Measurements from ENCODE around the gene CCDC184.

CCDC184 gene

DNA sequence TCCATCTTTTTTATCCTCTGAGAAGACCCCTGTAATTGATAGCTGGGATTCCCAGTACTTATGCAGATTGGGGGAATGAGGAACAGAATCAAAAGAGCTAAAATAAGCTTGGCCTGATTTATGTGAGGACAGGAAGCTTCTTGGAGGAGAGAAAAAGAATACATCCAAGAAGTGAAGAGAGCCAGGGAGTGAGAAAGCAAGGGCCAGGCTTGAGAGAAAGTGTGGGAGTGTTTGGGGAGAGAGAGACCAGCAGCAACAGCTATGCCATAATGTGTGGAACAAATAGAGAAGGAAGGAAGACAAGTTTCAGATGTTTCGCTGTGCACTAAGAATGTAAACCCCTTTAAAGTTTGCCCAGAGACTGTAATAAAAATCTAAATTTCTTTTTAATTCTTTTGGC is 4.0 kb upstream of the CCDC184 start:
- DNase-seq (ENCODE audit: low read depth): no peak

DNA sequence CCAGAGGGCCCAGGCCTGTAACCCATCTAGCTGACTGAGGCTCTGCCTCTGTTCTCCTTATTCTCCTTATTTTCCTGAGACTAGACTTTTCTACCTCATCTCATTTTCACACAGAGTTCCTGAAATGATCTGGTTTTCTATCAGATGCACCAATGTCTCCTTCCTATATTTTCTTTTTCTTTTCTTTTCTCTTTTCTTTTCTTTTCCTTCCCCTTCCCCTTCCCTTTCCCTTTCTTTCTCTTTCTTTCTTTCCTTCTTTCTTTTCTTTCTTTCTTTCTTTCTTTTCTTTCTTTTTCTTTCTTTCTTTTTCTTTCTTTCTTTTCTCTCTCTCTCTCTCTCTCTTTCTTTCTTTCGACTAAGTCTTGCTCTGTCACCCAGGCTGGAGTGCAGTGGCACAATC is 3.0 kb upstream of the CCDC184 start:
- no peak for DNase-seq (ENCODE audit: low read depth)

GRCh38 chr12:48180857-48181495 is 2.5 kb upstream of the CCDC184 start:
- DNase-seq (ENCODE audit: low read depth): no peak

DNA sequence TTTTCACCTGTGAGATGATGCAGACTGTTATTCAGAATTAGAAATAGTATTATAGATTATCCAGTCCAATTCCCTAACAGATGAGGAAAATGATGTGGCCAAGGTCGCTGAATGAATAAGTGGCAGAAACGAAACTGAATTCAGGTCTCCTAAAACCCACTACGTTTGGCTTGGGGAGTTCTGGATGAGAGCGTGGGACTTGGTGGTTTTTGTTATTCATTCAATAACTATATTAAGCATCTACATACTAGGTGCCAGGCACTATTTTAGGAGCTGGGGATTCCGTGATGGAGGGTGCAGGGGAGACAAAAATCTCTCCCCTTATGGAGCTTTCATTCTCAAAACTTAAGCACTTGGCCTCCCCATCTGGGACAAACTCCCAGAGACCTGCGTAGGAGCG is 813 bp upstream of the CCDC184 start:
- DNase-seq (ENCODE audit: low read depth): no peak

- DNase-seq (ENCODE audit: low read depth): no peak
Observed at GRCh38 chr12:48183876-48184548, 568 bp downstream of the CCDC184 start.

GRCh38 chr12:48184549-48184922 is 1.1 kb downstream of the CCDC184 start:
- no peak for DNase-seq (ENCODE audit: low read depth)

- DNase-seq (ENCODE audit: low read depth): no peak
Observed at GRCh38 chr12:48185181-48185919, 1.9 kb downstream of the CCDC184 start.

DNA sequence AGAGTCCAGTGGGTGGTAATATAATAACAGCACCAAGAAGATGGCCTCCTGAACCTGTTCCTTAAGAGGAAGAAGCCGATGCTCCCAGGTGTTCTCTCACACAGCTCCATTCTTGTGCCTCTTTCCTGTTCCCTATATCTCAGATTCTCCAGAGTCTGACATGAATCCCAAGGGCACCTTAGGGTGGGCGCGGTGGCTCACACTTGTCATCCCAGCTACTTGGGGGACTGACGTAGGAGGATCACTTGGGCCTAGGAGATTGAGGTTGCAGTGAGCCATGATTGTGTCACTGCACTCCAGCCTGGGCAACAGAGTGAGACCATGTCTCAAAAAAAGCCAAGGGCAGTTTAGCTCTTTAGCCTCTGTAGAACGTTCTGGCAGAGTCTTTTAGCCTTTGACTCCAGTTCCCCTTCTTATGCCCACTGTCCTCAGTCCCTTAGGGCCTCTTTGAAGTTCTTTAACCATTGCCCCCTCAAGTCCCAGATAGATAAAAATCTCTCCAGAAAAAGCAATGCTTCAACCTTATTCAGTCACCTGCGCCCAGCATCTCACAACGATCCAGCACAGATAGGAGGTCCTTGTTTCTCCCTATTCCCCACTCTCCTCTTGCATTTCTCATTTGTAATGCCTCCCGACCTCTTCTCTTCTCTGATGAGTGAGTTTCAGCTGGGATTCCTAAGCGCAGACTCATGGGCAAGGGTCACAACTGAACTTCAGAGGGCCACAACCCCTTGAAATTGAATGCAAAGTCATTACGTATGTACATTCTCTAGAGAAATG is 4.7 kb downstream of the CCDC184 start:
- no peak for DNase-seq (ENCODE audit: low read depth)

- DNase-seq (ENCODE audit: low read depth): peak; percentile 44
Observed at GRCh38 chr12:48189331-48190125, 6.1 kb downstream of the CCDC184 start.

- no peak for DNase-seq (ENCODE audit: low read depth)
Observed at GRCh38 chr12:48191096-48191495, 7.7 kb downstream of the CCDC184 start.

- DNase-seq (ENCODE audit: low read depth): no peak
Observed at GRCh38 chr12:48192861-48193260, 9.4 kb downstream of the CCDC184 start.

DNA sequence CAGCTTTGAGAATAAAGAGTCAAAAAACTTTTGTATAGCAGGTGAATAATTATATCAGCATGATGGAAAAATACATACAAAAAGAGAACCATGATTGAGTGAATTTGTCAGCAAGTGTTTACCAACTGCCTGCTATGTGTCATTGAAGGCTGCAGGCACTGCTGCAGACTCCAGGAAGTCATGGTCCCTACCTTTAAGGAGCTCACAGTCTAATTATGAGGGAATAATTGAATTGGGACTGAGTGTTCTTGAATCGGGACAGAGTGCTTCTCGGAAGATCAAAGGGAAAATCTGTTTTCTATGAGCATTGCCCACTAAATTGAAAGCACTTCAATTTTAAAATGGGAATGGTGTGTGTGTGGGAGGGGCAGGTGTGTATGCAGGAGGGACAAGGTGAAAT is 10.2 kb downstream of the CCDC184 start:
- no peak for DNase-seq (ENCODE audit: low read depth)

GRCh38 chr12:48194799-48195201 is 11.4 kb downstream of the CCDC184 start:
- DNase-seq (ENCODE audit: low read depth): no peak

GRCh38 chr12:48197549-48197970 is 14.1 kb downstream of the CCDC184 start:
- DNase-seq (ENCODE audit: low read depth): no peak

- peak; percentile 81 for DNase-seq (ENCODE audit: low read depth)
Observed at GRCh38 chr12:48197971-48198671, 14.7 kb downstream of the CCDC184 start.

DNA sequence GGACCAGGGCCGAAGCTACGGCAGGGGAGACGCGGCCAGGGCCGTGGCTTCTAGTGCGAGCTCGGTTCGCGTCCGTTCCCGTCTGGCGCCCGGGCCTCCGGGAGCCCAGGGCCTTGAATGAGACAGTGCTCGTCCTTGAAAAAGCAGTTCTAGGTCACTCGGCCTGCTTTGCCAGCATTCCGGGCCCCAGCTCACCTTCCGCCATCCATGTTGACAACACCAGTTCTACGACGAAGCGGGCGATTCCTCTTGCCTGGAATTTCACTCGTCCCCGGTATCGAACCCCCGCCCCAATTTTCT is 15.2 kb downstream of the CCDC184 start:
- no peak for DNase-seq (ENCODE audit: low read depth)

DNA sequence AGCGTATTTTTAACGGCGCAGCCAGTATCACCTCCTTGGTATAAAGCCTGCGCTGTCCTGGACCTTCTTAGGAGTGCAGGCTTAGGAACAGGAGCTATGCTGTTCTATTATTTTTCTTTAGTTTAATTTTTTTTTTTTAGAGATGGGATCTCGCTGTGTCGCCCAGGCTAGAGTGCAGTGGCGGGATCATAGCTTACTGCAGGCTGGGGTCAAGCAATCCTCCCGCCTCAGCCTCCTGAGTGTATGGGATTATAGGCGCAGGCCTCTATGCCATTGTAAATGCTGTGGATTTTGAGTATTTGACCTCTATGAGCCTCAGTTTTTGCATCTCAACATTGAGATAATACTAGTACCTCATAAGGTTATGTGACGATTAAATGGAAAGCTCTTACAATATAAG is 15.5 kb downstream of the CCDC184 start:
- DNase-seq (ENCODE audit: low read depth): no peak

DNA sequence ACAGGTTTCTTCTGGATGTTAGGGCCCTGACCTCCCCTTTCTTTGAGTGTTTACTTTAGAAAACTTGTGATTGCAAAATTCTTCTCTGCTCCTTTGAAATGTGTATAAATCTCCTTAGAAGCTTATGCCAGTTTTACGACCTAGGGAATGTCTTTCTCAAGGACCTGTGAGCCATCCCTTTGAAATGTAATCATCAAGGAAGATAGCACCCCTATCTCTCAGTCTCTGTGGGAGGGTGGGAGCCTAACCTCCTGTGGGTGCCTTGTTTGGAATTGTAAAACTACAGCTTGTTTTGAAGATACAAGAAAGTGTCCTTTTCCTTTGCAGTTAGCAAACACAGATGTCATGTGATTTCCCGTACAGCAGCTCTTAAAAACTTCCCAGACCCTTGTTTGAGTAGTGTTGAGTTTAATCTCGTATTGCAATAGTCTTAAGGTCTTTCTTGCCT is 16.4 kb downstream of the CCDC184 start:
- peak; percentile 24 for DNase-seq (ENCODE audit: low read depth)

DNA sequence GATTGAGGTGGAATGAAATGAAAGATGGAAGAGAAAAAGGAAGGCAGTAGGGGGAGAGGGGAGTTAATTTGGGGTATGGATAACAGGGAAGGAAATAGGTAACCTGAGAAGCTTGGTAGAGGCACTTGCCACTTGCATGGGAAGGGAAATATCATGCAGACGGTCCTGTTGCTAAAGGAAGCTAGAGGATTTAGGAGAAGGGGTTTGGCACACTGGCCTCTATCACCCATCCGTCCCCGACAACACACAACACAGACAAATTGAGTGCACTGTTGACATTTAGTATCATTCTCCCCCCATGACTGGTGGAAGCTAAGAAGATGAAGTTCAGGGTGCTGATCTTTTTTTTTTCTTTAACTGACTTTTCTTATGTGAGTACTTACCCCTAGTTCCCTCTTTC is 17.6 kb downstream of the CCDC184 start:
- DNase-seq (ENCODE audit: low read depth): no peak

DNA sequence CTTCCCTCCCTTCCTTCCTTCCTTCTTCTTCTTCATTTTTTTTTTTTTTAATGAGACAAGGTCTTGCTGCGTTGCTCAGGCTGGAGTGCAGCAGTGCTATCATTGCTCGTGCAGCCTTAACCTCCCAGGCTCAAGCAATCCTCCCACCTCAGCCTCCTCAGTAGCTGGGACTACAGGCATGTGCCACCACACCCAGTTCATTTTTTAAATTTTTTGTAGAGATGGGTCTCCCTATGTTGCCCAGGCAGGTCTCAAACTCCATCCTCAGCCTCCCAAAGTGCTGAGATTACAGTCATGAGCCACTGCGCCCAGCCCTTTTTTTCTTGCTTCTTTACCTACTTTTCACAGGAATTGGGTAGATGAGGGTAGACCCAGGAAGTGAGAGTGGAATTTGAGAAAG is 18.1 kb downstream of the CCDC184 start:
- DNase-seq (ENCODE audit: low read depth): no peak

DNA sequence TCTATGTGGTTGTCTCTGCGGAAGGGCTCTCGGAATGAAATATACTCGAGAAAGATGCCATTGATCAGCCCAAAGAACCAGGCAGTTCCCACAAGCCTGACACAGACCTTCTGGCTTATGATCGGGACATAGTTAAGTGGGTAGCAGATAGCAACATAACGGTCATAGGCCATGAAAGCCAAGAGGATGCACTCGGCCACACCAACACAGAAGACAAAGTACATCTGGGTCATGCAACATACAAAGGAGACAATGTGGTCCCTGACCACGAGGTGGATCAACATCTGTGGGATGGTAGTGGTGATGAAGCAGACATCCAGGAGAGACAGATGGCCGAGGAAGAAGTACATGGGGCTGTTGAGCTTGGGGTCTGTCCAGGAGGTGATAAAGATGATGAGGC is 19.3 kb downstream of the CCDC184 start:
- no peak for DNase-seq (ENCODE audit: low read depth)
